GM03348 (cell line): ENCODE results near the gene PTGR2.
"Not testable (repeated sequence)": the region's sequence is repeated elsewhere in the genome, so short reads cannot be mapped to it uniquely, and the experiment has no call there.

ENCODE experiments used
- DNase-seq: peaks from one replicate; pipeline ENCODE4 v3.0.0; 2012; ENCODE audit warnings: low spot score

PTGR2 gene

DNA sequence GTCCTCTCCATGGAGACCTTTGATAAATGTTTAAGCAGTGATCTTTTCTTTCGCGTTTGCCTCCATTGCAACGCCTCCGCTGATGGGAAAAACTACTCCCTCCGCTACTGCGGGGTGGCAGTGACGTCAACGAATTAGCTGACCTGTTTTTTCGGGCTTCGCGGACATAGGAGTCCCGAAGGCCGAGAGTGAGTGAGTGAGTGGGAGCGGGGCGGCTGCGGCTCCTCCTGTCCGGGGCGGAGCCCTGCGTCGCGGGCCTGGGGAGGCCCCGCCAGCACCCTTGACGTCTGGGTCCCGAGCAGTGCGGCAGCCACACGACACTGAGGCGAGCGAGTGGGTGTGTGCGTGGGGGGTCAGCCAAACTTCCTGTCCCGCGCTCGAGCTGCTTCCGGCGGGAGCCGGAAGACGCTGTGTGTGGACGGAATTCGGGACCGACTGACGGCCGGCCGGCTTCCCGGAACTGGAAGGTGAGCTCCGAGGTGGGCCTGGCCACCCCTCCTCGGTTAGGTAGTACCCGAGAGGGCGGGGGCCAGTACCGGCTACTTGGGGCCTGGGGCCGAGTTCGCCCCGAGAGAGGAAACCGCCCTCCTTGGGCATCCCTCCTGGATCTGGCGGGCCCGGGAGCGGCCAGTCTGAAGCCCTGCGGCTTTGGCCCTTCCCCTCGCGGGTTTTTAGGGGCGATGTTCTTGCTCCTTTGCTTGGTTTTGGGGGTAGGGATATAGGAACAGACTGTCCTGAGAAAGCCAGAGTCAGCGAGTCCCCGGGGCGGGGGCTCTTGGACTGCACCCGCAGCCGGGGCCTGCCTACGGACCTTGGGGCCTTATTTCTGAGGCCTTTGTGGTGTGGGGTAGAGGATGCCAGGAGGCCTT is 35.1 kb downstream of the PTGR2 start, which contains the start of gene ZNF410:
ZNF410 (plus strand) TSS at position 411 of the 869 bp plus-strand sequence. CDS start 5,317 bp downstream, outside the sequence.
- peak; percentile 97 for DNase-seq

DNA sequence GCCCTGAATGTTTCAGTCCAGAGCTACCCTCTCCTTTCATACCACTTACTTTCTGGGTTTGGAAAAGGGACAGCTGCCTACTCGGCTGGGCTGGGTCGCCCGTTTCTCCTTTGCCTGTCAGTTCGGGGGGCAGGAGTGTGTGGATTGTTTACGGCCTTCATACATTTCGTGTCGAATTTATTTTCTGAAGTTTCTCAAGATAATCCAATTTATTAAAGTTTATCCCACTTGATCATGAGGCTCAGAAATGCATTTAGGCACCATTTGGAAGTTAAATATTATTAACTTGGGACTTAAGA is 35.6 kb downstream of the PTGR2 start:
- DNase-seq = no peak

DNA sequence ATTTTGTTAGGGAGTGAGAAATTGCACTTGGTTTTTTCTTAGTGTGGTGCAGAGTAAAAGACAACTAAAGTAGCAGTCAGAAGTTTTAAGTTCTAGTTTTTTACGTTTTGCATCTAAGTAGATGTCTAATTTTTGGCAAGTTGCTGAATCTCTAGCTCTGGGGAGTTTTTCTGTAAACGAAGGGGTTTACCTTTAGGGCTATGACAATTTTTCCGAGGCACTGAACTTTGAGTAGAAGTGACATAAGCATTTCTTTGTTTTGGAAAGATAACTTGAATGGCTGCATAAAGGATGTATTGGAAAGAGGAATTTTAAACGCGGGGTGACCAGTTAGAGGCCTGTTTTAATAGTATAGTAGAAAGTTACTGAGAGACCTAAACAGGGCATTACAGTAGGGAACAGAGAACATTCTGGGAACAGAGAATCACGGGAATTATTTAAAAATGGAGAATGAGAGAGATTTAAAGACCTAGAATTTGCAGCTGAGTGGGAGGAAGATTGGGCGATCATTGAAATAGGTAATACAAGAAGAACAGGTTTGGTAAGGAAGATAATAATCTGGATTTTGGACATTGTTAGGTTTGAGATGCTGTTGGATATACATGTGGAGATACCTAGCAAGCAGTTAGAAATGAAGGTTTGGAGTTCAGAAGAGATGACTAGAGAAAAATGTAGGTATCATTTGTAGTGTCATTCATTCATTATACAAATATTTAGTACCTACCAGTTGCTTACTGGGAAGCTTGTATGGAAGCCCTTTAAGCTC is 36.2 kb downstream of the PTGR2 start:
- DNase-seq = no peak

DNA sequence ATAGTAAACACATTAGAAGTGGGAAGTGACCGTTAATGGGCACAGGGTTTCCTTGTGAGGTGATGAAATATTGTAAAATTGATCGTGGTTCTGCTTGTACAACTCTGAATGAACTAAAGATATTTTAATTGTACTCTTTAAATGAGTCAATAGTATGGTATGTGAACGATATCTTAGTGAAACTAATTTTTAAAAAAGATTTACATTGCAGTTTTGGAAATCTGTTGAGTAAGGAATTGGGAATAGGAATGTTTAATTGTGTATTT is 36.8 kb downstream of the PTGR2 start:
- peak; percentile 15 for DNase-seq

DNA sequence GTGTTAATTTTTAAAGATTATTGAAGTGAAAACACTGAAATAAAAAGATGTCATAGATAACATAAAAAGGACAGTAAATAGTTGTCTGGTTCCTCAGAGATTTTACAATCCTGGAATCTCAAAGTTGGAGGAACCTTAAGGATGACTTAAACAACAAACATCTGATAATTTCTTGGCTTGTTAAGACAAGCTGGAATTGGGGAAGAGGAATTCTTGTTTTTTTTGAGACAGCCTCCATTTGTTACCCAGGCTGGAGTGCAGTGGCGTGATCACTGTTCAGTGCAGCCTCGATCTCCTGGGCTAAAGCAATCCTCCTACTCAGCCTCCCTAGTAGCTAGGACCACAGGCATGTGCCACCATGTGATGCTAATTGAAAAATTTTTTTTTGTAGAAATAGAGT is 37.3 kb downstream of the PTGR2 start:
- peak; percentile 28 for DNase-seq

DNA sequence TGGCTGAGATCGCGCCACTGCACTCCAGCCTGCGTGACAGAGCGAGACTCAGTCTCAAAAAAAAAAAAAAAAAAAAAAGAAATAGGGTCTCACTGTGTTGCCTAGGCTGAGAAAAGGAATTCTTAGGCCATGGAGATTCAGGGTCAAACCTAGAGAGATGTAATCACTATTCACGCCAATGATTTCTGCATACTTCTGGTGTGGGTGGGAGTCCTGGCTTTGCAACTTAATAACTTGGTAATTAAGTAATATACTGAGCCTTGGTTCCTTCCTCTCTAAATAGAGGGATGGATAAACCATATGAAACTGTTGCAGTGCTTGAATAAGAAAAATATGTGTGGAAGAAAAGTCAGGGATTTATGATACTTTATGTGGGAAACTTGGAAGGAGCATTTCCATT is 37.7 kb downstream of the PTGR2 start:
- DNase-seq = peak; percentile 12

DNA sequence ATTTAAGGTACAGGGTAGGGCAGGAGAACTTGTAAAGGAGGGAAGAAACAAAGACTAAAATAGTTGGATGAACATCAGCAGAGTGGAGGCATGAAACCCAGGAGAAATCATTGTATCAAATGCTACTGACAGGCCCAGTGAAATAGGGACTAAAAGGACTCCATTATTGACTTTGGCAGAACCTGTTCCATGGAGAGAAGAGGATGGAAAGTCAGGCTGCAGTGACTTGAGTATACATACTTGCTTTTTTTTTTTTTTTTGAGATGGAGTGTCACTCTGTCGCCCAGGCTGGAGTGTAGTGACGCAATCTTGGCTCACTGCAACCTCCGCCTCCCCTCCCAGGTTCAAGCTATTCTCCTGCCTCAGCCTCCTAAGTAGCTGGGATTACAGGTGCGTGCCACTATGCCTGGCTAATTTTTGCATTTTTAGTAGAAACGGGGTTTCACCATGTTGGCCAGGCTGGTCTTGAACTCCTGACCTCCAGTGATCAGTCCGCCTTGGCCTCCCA is 42.6 kb downstream of the PTGR2 start:
- not testable (repeated sequence) for DNase-seq

DNA sequence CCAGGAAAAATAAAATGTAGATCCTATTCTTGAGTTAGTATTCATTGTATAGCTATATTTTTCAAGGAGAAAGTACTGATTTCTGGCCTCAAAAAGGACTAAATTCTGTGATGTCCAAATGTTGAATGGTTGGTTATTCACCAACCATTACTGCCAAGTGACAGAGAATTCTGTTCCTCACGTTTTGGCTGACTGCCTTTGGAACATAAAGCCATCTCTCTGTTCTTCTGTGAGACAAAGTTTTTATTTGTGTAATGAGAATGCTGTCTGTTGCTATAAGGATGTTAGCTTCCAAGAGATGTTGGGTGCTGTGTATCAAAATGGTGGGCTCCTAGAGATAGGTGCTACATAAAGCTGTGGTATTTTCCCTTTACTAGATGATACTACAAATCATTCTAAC is 44.3 kb downstream of the PTGR2 start:
- no peak for DNase-seq

DNA sequence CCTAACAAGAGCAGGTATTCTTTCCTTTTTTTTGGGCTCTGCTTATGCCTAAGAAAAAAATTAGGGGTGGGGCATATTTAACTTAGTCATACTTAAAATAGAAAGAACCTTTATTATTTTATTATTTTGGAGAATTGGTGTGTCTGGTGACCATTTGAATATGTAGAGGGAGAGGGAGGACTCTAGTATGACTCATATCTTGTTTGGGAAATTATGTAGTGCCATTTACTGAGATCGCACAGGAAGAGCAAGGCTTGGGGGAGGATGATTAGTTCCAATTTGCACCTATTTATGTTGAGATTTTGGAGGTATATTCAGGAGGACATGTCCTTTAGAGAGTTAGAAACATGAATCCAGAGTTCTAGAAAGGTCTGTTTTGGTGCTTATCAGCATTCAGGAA is 44.9 kb downstream of the PTGR2 start:
- DNase-seq = no peak

DNA sequence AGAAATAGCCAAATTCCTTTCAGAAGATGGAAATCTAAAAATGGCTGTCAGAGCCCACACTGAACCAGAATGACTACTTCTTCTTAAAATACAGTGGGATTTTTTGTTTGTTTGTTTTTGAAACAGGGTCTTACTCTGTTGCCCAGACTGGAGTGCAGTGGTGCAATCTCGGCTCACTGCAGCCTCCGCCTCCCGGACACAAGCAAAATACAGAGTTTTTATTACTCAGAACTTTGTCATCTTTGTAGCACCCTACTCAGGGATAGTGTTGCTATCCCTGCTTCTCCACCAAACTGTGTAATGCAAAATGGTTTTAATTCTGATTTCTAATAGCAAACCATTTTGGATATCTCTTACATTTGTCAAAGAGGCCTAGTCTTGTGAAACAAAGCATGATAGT is 51.4 kb downstream of the PTGR2 start:
- no peak for DNase-seq

DNA sequence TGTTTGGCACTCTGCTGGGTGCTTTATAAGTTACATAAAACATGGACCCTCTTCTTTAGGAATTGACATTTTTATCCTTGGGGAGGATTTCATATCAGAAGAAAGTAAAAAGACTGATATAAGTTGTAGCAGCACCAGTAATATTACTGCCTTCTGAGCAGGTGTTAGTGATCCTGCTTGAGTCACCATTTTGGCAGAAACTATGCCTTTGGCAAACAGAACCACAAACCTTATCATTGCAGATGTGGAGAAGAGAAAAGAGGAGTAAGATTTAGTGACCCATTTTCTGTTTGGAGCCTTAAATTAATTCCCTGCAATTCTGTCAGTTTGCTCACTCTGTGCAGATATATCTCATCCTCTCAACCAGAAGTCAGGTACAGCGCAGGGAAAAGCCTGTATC is 58.0 kb downstream of the PTGR2 start:
- no peak for DNase-seq

DNA sequence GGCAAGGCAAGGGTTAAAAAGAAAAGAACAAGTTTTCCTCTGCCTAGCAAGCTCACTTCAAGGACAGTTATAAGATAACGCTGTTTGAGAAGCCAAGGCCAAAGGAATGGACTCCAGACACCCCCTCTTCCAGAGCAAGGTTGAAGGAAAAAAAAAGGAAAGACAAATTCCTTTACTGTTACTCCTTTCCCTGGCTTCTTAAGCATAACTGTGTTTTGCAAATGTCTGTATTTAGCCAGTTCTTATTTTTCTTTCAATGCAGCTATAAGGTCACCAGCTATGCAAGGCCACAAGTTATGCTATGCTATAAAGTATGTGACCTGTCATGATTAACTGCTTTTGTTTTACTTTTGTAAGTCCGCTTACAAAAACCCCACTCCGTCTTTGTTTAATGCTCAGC is 61.6 kb downstream of the PTGR2 start:
- no peak for DNase-seq

DNA sequence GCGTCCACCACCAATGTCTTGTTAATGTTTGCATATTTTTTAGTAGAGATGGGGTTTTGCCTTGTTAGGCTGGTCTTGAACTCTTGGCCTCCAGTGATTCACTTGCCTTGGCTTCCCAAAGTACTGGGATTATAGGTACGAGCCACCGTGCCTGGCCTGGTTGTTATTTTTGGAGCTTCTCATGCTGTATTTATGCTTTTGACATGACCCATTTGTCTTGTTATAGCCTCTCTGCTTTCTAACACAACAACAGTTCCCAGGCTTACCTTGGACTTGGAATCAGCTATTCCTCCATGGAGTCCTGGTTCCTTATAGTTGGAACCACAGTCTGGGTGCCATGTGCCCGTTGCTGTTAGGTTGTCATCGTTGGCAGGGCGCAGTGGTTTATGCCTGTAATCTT is 64.7 kb downstream of the PTGR2 start:
- DNase-seq = no peak

DNA sequence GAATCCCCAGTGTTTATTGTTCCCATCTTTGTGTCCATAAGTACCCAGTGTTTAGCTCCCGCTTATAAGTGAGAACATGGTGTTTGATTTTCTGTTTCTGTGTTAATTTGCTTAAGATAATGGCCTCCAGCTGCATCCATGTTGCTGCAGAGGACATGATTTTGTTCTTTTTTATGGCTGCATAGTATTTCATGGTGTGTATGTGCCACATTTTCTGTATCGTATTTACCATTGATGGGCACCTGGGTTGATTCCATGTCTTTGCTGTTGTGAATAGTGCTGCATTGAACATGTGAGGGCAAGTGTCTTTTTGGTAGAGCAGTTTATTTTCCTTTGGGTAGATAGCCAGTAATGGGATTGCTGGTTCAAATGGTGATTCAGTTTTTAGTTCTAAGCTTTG is 67.8 kb downstream of the PTGR2 start:
- DNase-seq = not testable (repeated sequence)

DNA sequence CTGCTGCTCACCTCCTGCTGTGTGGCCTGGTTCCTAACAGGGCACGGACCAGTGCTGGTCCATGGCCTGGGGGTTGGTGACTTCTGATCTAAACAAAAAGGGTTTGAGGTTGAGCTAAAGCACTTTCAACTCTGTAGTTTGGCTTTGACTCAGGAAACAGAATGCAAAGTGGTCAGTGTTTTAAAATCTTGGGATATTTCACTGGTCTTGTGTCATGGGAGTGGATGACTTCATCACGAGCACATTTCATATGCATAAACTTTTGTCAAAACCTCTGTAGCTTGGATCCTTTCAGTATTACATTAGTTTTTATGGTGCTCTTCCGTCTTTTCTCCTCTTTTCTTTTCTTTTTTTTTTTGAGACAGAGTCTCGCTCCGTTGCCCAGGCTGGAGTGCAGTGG is 72.7 kb downstream of the PTGR2 start:
- no peak for DNase-seq
